Stimulated activated naive CD8-positive, alpha-beta T cell treated with anti-CD3 and anti-CD28 coated beads, Interleukin-15, amount 100 ng/mL, for 72 hours (primary cell): ENCODE results near the gene KIF4B.

Experiments used
- ATAC-seq: fragments of 150-1000 bp; cut with Tn5 transposase; 2 replicates; pipeline ENCODE4 v1.10.0; 2021; ENCODE audit warnings: mild to moderate bottlenecking, moderate library complexity
- DNase-seq, 2 donors: peaks; one replicate each; pipeline ENCODE4 v3.0.0; 2021 to 2022
- H3K27ac Mint-ChIP-seq, 2 donors: one replicate each; pipeline ENCODE4 v1.8.0; 2022; ENCODE audit warnings: mild to moderate bottlenecking in 2 of 2, mixed read lengths in 2 of 2, moderate library complexity in 2 of 2
- H3K27me3 Mint-ChIP-seq: one replicate; pipeline ENCODE4 v1.8.0; 2022; ENCODE audit warnings: mixed read lengths
- H3K4me1 Mint-ChIP-seq: one replicate; pipeline ENCODE4 v1.8.0; 2022; ENCODE audit warnings: mild to moderate bottlenecking, mixed read lengths
- H3K4me3 Mint-ChIP-seq, 2 donors: one replicate each; pipeline ENCODE4 v1.8.0; 2022; ENCODE audit warnings: mild to moderate bottlenecking in 2 of 2, mixed read lengths in 2 of 2, moderate library complexity in 1 of 2
- H3K9me3 Mint-ChIP-seq, 2 donors: one replicate each; pipeline ENCODE4 v1.8.0; 2022; ENCODE audit warnings: mixed read lengths in 2 of 2

Gene KIF4B

GRCh38 chr5:155066886-155067595 lies 53.5 kb downstream of the KIF4B start:
- Mint-ChIP-seq H3K27me3 (peaks cover 21% of the 10 kb centered on the region), H3K9me3 (no peaks in the 10 kb centered on the region), H3K4me1 (no peaks in the 10 kb centered on the region), H3K4me3 (no peak overlapping the region), H3K27ac (no peak overlapping the region)
- ATAC-seq (no peak), DNase-seq (no peak)
